ENCODE measurements around the gene CDH11. TPM values are rescaled to one million over a fixed set of nuclear protein-coding genes. Genes with fewer than 3 reads are reported as not detected.

CDH11 gene
- total RNA-seq, 1 donor from 2014 or later = 145 TPM

GRCh38 chr16:65119901-65120401 lies 1.9 kb downstream of the CDH11 start:
- intact Hi-C loops (cut with DNase I) = loop anchor here (2.0 to 10.0 kb wide), 7 partner anchors 47 to 1035 kb away; no protein-coding TSS in a partner anchor
- DNase-seq (ENCODE audit: low spot score in 2 of 2) = no peak

DNA sequence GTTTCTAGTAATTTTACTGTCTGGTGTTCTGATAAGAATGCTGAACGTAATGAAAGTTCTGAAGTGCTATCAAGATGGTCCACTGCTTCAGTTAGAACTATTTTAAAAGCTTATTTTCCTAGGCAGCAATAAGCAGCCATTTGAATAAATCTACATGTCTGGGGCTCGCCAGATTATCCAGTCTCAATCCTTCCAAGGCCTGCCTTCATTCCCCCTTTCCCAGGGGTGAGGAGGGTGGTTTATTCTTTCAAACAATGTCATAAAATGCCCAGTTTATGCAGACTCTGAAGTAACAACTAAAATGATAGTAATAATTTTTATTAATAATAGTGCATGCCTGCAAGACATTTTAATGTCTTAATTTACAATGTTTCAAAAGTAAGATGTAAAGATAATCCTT lies 2.4 kb downstream of the CDH11 start:
- DNase-seq (ENCODE audit: low spot score in 2 of 2) = no peak
- Histone ChIP-seq H3K4me3 (peak overlapping the region in 1 of 2 donors; percentile 84), H3K9me3 (no peaks in the 10 kb centered on the region), H3K4me1 (peaks cover 3 to 31% of the 10 kb centered on the region in 2 donors), H3K36me3 (no peaks in the 10 kb centered on the region), H3K27me3 (no peaks in the 10 kb centered on the region), H3K27ac (peak overlapping the region; percentile 93 to 97)
- intact Hi-C loops (cut with DNase I) = loop anchor here (2.0 to 10.0 kb wide), 2 partner anchors 47 to 1035 kb away; no protein-coding TSS in a partner anchor
- TF ChIP-seq CTCF (IDR thresholded peaks at IDR 0.05) = no peak

More at GRCh38 chr16:65119901-65120401, 1.9 kb downstream of the CDH11 start:
- no peaks in the 10 kb centered on the region for H3K36me3 ChIP-seq
- no peaks in the 10 kb centered on the region for H3K9me3 ChIP-seq
- peaks cover 3 to 28% of the 10 kb centered on the region in 2 donors for H3K4me1 ChIP-seq
- peak overlapping the region; percentile 83 to 84 for H3K4me3 ChIP-seq
- no peaks in the 10 kb centered on the region for H3K27me3 ChIP-seq
- TF ChIP-seq CTCF (IDR thresholded peaks at IDR 0.05) = no peak
- peak overlapping the region; percentile 93 to 97 for H3K27ac ChIP-seq

DNA sequence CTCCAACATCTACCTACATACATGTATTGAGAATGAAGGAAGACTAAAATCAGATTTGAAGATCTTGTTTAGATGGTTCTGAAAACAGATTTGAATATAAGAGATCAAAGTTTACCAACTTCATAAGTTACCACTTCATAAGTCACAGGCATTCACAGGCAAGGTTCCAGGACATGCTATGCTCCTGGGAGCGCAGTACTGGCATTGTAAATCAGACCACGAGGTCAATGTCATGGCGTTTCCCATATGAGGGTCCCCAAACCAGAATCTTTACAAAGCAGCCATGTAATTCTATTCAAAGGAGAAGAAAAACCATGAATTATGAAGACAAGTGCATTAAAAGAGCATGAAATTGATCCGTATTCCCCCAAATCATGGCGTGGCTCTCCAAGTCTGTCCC lies 3.0 kb downstream of the CDH11 start:
- Histone ChIP-seq H3K9me3 (no peaks in the 10 kb centered on the region), H3K27ac (peak overlapping the region in 1 of 2 donors; percentile 97), H3K4me1 (peaks cover 3 to 35% of the 10 kb centered on the region in 2 donors), H3K36me3 (no peaks in the 10 kb centered on the region), H3K27me3 (no peaks in the 10 kb centered on the region), H3K4me3 (peak overlapping the region in 1 of 2 donors; percentile 84)
- TF ChIP-seq CTCF (IDR thresholded peaks at IDR 0.05) = no peak
- no peak for DNase-seq (ENCODE audit: low spot score in 2 of 2)
- intact Hi-C loops (cut with DNase I) = loop anchor here (2.0 to 10.0 kb wide), 2 partner anchors 46 to 1034 kb away; no protein-coding TSS in a partner anchor

DNA sequence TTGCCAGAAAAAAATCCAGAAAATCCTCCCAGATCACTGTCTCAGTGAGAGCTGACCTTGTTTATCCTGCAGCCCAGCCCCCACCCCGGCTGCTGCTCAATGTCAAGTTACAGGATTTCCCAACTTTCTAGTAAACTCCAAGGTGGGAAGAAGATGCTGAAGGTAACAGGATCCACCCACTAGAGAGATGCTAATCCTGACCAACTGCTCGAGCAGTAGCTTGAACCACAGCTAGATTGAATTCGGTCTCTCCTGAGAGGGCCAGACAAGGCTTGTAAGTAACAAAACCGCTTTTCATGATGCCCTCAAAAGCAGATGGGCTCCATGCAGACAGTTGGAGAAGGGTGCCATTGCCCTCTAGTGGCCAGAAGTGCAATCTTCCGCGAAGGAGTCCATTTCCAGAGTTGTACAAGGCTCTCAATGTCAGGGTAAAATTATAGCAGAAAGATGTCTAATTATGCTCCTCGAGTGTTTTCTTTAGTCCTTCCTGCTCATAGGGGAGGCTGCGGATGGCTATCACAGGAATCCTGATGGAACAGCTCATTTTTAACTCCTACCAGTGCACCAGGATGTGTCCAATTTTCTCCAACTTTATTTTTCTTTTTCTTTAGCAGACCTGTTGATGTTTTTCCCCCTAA lies 3.9 kb downstream of the CDH11 start:
- Histone ChIP-seq H3K36me3 (no peaks in the 10 kb centered on the region), H3K4me3 (no peak overlapping the region), H3K27me3 (no peaks in the 10 kb centered on the region), H3K9me3 (no peaks in the 10 kb centered on the region), H3K4me1 (peaks cover 3 to 35% of the 10 kb centered on the region in 2 donors), H3K27ac (peak overlapping the region in 1 of 2 donors; percentile 40)
- intact Hi-C loops (cut with DNase I) = loop anchor here (2.0 to 10.0 kb wide), 2 partner anchors 45 to 1033 kb away; no protein-coding TSS in a partner anchor
- TF ChIP-seq CTCF (IDR thresholded peaks at IDR 0.05) = peak; percentile 63 to 91 (median 83)
- DNase-seq (ENCODE audit: low spot score in 2 of 2) = peak in 1 of 2 donors; percentile 84

GRCh38 chr16:65116818-65117430 lies 4.9 kb downstream of the CDH11 start:
- Histone ChIP-seq H3K4me1 (peaks cover 3 to 35% of the 10 kb centered on the region in 2 donors), H3K36me3 (no peaks in the 10 kb centered on the region), H3K9me3 (no peaks in the 10 kb centered on the region), H3K4me3 (no peak overlapping the region), H3K27ac (no peak overlapping the region), H3K27me3 (no peaks in the 10 kb centered on the region)
- no peak for TF ChIP-seq CTCF (IDR thresholded peaks at IDR 0.05)
- intact Hi-C loops (cut with DNase I) = loop anchor here (10.0 kb wide), 1 partner anchor 1032 kb away; no protein-coding TSS in a partner anchor
- no peak for DNase-seq (ENCODE audit: low spot score in 2 of 2)
